Liver (tissue), 9 donors: ENCODE data around the gene MSH3. TPM values are rescaled to one million over a fixed set of nuclear protein-coding genes. Genes with fewer than 3 reads are reported as not detected.

Source experiments
- DNase-seq: peaks from one replicate; pipeline ENCODE4 v3.0.0-alpha.2; 2017; ENCODE audit warnings: low spot score
- H3K27ac ChIP-seq, 2 donors: one replicate each; pipeline ENCODE4 v1.7.0; 2013; ENCODE audit warnings: inconsistent platforms in 2 of 2, low read length in 2 of 2, control low read depth in 1 of 2, low read depth in 1 of 2, mild to moderate bottlenecking in 1 of 2
- H3K27me3 ChIP-seq, 4 donors: one replicate each; pipeline versions ENCODE4 v1.6.1 to v1.7.0; 2013; ENCODE audit warnings: low read length in 3 of 4, inconsistent platforms in 1 of 4, mild to moderate bottlenecking in 1 of 4, moderate library complexity in 1 of 4; ENCODE audit not compliant: control insufficient read depth in 4 of 4, insufficient read depth in 4 of 4
- H3K36me3 ChIP-seq, 4 donors: one replicate each; pipeline versions ENCODE4 v1.6.1 to v1.7.0; 2013; ENCODE audit warnings: low read length in 3 of 4, mild to moderate bottlenecking in 3 of 4, low read depth in 1 of 4, moderate library complexity in 1 of 4; ENCODE audit not compliant: control insufficient read depth in 4 of 4, insufficient read depth in 3 of 4
- H3K4me1 ChIP-seq, 4 donors: one replicate each; pipeline versions ENCODE4 v1.6.1 to v1.7.0; 2013; ENCODE audit warnings: low read length in 3 of 4, mild to moderate bottlenecking in 3 of 4, moderate library complexity in 1 of 4; ENCODE audit not compliant: control insufficient read depth in 4 of 4, insufficient read depth in 4 of 4
- H3K4me3 ChIP-seq, 3 donors: one replicate each; pipeline versions ENCODE4 v1.6.1 to v1.7.0; 2013; ENCODE audit warnings: low read length in 3 of 3, control low read depth in 1 of 3, low read depth in 1 of 3, mild to moderate bottlenecking in 1 of 3
- H3K9ac ChIP-seq, 2 donors: one replicate each; pipeline ENCODE4 v1.7.0; 2013; ENCODE audit warnings: low read length in 2 of 2, mild to moderate bottlenecking in 2 of 2, moderate library complexity in 2 of 2, control low read depth in 1 of 2, low read depth in 1 of 2
- H3K9me3 ChIP-seq, 4 donors: one replicate each; pipeline versions ENCODE4 v1.6.1 to v1.7.0; 2013; ENCODE audit warnings: low read length in 3 of 4; ENCODE audit not compliant: control insufficient read depth in 4 of 4
- ATF3 ChIP-seq: IDR thresholded peaks from 2 replicates; pipeline ENCODE4 v1.6.1; 2016; ENCODE audit warnings: antibody characterized with exemption
- CTCF ChIP-seq: fragments of 150-350 bp; IDR thresholded peaks from 2 replicates; pipeline ENCODE4 v1.5.1; 2017; ENCODE audit warnings: improper control_type of control experiment, low read depth, low read length; ENCODE audit not compliant: missing input control
- EGR1 ChIP-seq, 2 donors: IDR thresholded peaks; 2 replicates each; pipeline ENCODE4 v1.6.1; 2016 to 2018; ENCODE audit warnings: antibody characterized with exemption in 2 of 2, low read depth in 2 of 2
- FOXA1 ChIP-seq: IDR thresholded peaks from 2 replicates; pipeline ENCODE4 v1.6.1; 2016; ENCODE audit warnings: antibody characterized with exemption
- GABPA ChIP-seq, 2 donors: IDR thresholded peaks in 1 of 2; conservative IDR thresholded peaks in 1 of 2; 2 replicates each; pipeline ENCODE4 v1.6.1; 2016; ENCODE audit warnings: antibody characterized with exemption in 2 of 2, mild to moderate bottlenecking in 1 of 2, moderate library complexity in 1 of 2
- HNF4A ChIP-seq, 2 donors: conservative IDR thresholded peaks; 2 replicates each; pipeline ENCODE4 v1.6.1; 2016; ENCODE audit warnings: antibody characterized with exemption in 2 of 2, mild to moderate bottlenecking in 2 of 2
- HNF4G ChIP-seq: IDR thresholded peaks from 2 replicates; pipeline ENCODE4 v1.6.1; 2016; ENCODE audit warnings: antibody characterized with exemption
- JUND ChIP-seq, 2 donors: IDR thresholded peaks; 2 replicates each; pipeline ENCODE4 v1.6.1; 2016; ENCODE audit warnings: antibody characterized with exemption in 2 of 2
- MAX ChIP-seq: IDR thresholded peaks from 2 replicates; pipeline ENCODE4 v1.6.1; 2016; ENCODE audit warnings: antibody characterized with exemption
- NR2F2 ChIP-seq: IDR thresholded peaks from 2 replicates; pipeline ENCODE4 v1.6.1; 2016; ENCODE audit warnings: antibody characterized with exemption
- RAD21 ChIP-seq, 2 donors: IDR thresholded peaks; 2 replicates each; pipeline ENCODE4 v1.6.1; 2016; ENCODE audit warnings: antibody characterized with exemption in 2 of 2, mild to moderate bottlenecking in 2 of 2
- REST ChIP-seq: IDR thresholded peaks from 2 replicates; pipeline ENCODE4 v1.6.1; 2016; ENCODE audit warnings: antibody characterized with exemption, mild to moderate bottlenecking
- RXRA ChIP-seq, 2 donors: IDR thresholded peaks; 2 replicates each; pipeline ENCODE4 v1.6.1; 2017 to 2018; ENCODE audit warnings: antibody characterized with exemption in 2 of 2, mild to moderate bottlenecking in 1 of 2
- SP1 ChIP-seq: IDR thresholded peaks from 2 replicates; pipeline ENCODE4 v1.6.1; 2018; ENCODE audit warnings: antibody characterized with exemption, mild to moderate bottlenecking
- TAF1 ChIP-seq: conservative IDR thresholded peaks from 2 replicates; pipeline ENCODE4 v1.6.1; 2016; ENCODE audit warnings: antibody characterized with exemption, mild to moderate bottlenecking
- YY1 ChIP-seq: IDR thresholded peaks from 2 replicates; pipeline ENCODE4 v1.6.1; 2016; ENCODE audit warnings: antibody characterized with exemption, mild to moderate bottlenecking
- WGBS: extraction: QIAGEN DNeasy Blood & Tissue Kit; methylation state at CpG from one replicate; pipeline ENCODE4 v1.1.7; 2013; 5-methylcytosine and 5-hydroxymethylcytosine counted together
- polyA plus RNA-seq, 2 donors: library from polyadenylated mRNA; stranded (reverse) in 1 of 2; unstranded in 1 of 2; fragments of 200-250 nt in 1 of 2; fragments of >200 nt in 1 of 2; fragmentation: Nextera tagmentation in 1 of 2; extraction: Ambion mirVana in 1 of 2; gene quantifications; one replicate each; pipeline versions ENCODE4 v1.2.1 to v1.2.3, GENCODE V29; 2013 to 2015
- total RNA-seq, 2 donors: library from RNA; depleted of rRNA; stranded (reverse); fragments of >200 nt; gene quantifications; one replicate each; pipeline ENCODE4 v1.2.3, GENCODE V29; 2014
- TF ChIP-seq, protein P1 (sequence below): IDR thresholded peaks from 2 replicates; pipeline ENCODE4 v1.6.1; 2016; ENCODE audit warnings: antibody characterized with exemption
- donor health status: healthy.
- donor health status: healthy.
- donor health status: healthy.
- donor health status: healthy.
- donor health status: healthy.

MSH3 gene
- total and polyA plus RNA-seq, 4 donors, result 3.0 to 19.1 (median 7.9) TPM

DNA sequence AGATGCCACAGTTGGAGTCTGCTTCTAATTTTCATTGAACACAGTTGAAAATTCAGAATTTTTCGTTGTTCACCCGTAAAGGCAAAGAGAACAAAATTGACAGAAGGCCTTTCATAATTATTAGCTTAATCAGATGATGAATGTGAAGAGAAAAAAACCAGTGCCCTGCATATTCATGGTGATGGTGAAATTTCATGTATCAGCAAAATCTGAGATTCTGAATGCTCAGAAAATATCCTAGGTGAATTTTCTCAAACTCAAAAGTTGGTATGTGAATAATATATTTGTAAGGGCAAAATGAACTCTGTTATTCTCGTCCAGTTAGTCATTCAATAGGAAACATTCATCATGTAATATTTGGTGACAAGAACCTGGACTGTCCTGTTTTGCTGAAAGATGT, 136.2 kb downstream of the MSH3 start:
- WGBS, result 97% methylated on average over 3 of the region's 3 CpGs
- H3K4me1 ChIP-seq, result no peaks in the 10 kb centered on the region
- H3K4me3 ChIP-seq, result no peak overlapping the region
- no peaks in the 10 kb centered on the region for H3K9me3 ChIP-seq
- no peaks in the 10 kb centered on the region for H3K27me3 ChIP-seq
- no peak for DNase-seq
- H3K36me3 ChIP-seq, result peaks cover 4 to 35% (median 31%) of the 10 kb centered on the region in 4 donors
- no peak for TF ChIP-seq SP1
- no peak for TF ChIP-seq NR2F2
- no peak for TF ChIP-seq GABPA (IDR thresholded peaks at IDR 0.05 in 1 of 2, conservative IDR thresholded peaks at IDR 0.05 in 1 of 2)
- no peak for TF ChIP-seq HNF4G
- TF ChIP-seq REST, result no peak
- no peak for TF ChIP-seq CTCF
- no peak for TF ChIP-seq YY1
- TF ChIP-seq, protein P1, sequence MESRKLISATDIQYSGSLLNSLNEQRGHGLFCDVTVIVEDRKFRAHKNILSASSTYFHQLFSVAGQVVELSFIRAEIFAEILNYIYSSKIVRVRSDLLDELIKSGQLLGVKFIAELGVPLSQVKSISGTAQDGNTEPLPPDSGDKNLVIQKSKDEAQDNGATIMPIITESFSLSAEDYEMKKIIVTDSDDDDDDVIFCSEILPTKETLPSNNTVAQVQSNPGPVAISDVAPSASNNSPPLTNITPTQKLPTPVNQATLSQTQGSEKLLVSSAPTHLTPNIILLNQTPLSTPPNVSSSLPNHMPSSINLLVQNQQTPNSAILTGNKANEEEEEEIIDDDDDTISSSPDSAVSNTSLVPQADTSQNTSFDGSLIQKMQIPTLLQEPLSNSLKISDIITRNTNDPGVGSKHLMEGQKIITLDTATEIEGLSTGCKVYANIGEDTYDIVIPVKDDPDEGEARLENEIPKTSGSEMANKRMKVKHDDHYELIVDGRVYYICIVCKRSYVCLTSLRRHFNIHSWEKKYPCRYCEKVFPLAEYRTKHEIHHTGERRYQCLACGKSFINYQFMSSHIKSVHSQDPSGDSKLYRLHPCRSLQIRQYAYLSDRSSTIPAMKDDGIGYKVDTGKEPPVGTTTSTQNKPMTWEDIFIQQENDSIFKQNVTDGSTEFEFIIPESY, result no peak
- TF ChIP-seq EGR1 (IDR thresholded peaks at IDR 0.05; ENCODE audit: low read depth in 2 of 2), result no peak
- TF ChIP-seq JUND (IDR thresholded peaks at IDR 0.05), result no peak
- no peak for TF ChIP-seq MAX
- TF ChIP-seq FOXA1, result no peak
- no peak for TF ChIP-seq ATF3
- no peak for TF ChIP-seq RAD21 (IDR thresholded peaks at IDR 0.05)
- TF ChIP-seq RXRA (IDR thresholded peaks at IDR 0.05), result no peak
- no peak for TF ChIP-seq HNF4A (conservative IDR thresholded peaks at IDR 0.05)
- no peak overlapping the region for H3K9ac ChIP-seq
- H3K27ac ChIP-seq, result no peak overlapping the region

DNA sequence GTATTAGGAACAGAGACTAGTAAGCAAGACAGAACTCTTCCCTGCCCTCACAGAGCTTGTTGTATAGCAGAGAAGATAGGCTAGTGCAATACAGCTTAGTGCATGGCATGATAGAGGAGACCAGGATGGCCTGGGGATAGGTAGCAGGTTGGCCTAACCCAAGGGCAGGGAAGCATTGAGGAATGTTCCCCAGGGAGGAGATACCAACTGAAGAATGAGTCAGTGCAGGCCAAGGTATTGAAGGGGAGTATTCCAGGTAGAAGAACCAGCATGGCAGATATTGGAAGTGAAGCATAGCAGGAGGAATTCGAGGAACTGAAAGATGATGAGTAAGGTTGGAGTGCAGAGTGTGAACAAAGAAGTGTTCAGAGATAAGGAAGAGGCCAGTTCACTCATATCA, 138.9 kb downstream of the MSH3 start:
- Histone ChIP-seq H3K4me3 (no peak overlapping the region), H3K9me3 (no peaks in the 10 kb centered on the region), H3K27ac (no peak overlapping the region), H3K4me1 (peaks cover 0 to 3% (median 1%) of the 10 kb centered on the region in 4 donors), H3K27me3 (no peaks in the 10 kb centered on the region), H3K36me3 (peaks cover 4 to 35% (median 30%) of the 10 kb centered on the region in 4 donors), H3K9ac (no peak overlapping the region)
- 94% methylated on average over 1 of the region's 1 CpG for WGBS
- no peak for DNase-seq
- TF ChIP-seq MAX (no peak), HNF4G (no peak), REST (no peak), FOXA1 (no peak), SP1 (no peak), RAD21 (IDR thresholded peaks at IDR 0.05) (no peak), CTCF (no peak), TAF1 (no peak), EGR1 (IDR thresholded peaks at IDR 0.05; ENCODE audit: low read depth in 2 of 2) (no peak)
